Activated CD8-positive, alpha-beta T cell treated with anti-CD3 and anti-CD28 coated beads for 36 hours (primary cell): Measurements from ENCODE around the gene PSG3. TPM values are rescaled to one million over a fixed set of nuclear protein-coding genes. Genes with fewer than 3 reads are reported as not detected.
"Not testable (repeated sequence)": the region's sequence is repeated elsewhere in the genome, so short reads cannot be mapped to it uniquely, and the experiment has no call there.

Experiments
- ATAC-seq: fragments of 200-7000 bp; cut with Tn5 transposase; one replicate; pipeline ENCODE4 v1.10.0; 2021; ENCODE audit warnings: mild to moderate bottlenecking, moderate library complexity
- CTCF ChIA-PET: fragments of 350-600 bp; sonication (Branson Sonifier 250); formaldehyde crosslinking; loops from one replicate; lab custom pipeline; 2021; ENCODE audit warnings: antibody characterized with exemption; lab: Charles Lee
- POLR2A ChIA-PET: fragments of 350-600 bp; sonication (Branson Sonifier 250); formaldehyde crosslinking; loops from one replicate; lab custom pipeline; 2021; ENCODE audit warnings: antibody characterized with exemption; lab: Charles Lee
- DNase-seq: peaks from one replicate; pipeline ENCODE4 v3.0.0-alpha.2; 2020
- H3K27ac Mint-ChIP-seq: one replicate; pipeline ENCODE4 v1.8.0; 2021; ENCODE audit warnings: mild to moderate bottlenecking, mixed read lengths
- H3K27me3 Mint-ChIP-seq: one replicate; pipeline ENCODE4 v1.8.0; 2021; ENCODE audit warnings: mixed read lengths
- H3K36me3 Mint-ChIP-seq: one replicate; pipeline ENCODE4 v1.8.0; 2021; ENCODE audit warnings: low read depth, mixed read lengths
- H3K4me1 Mint-ChIP-seq: one replicate; pipeline ENCODE4 v1.8.0; 2021; ENCODE audit warnings: low read depth, mixed read lengths
- H3K4me3 Mint-ChIP-seq: one replicate; pipeline ENCODE4 v1.8.0; 2021; ENCODE audit warnings: mild to moderate bottlenecking, moderate library complexity, mixed read lengths
- H3K9me3 Mint-ChIP-seq: one replicate; pipeline ENCODE4 v1.8.0; 2021; ENCODE audit warnings: mixed read lengths
- intact Hi-C: fragments of 100-400 bp; cut with micrococcal nuclease; formaldehyde crosslinking; loops from one replicate; pipeline ENCODE4 v1.10.0; 2022
- total RNA-seq, 2 experiments: library from RNA; stranded (reverse); gene quantifications; one replicate each; pipeline ENCODE4 v1.2.3, GENCODE V29; 2021
- TF ChIP-seq, protein P1 (sequence below): fragments of 200-600 bp; IDR thresholded peaks from one replicate; pipeline ENCODE4 v1.8.0; 2022; ENCODE audit warnings: antibody characterized with exemption, mild to moderate bottlenecking

Gene PSG3
- total RNA-seq = not detected

DNA sequence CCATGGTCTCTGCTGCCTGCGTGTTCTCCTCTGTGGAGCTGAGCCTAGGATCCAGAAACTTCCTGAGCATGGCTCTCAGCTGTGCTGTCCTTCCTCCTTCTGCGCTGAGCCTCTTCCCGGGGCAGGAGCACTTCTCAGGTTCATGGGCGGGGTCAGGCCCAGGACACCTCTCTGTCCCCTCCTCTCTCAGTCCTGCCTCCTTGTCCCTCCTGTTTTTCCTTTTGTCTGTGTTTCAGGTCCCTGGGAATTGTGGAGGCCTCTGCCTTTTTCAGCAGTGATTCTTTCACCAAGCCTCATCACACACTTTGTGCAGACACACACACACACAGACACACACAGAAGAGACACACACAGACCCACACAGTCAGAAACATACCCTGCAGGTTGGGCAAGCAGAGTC is at the start of gene PSG3:
Gene PSG3, minus strand, starts transcription at position 101 of the 400 bp plus-strand sequence. Its CDS starts 97 bp downstream, at position 4.
- CTCF ChIA-PET, ATAC-seq, H3K4me1 Mint-ChIP-seq, H3K27ac Mint-ChIP-seq, H3K4me3 Mint-ChIP-seq, H3K9me3 Mint-ChIP-seq, DNase-seq, H3K36me3 Mint-ChIP-seq, intact Hi-C loops, H3K27me3 Mint-ChIP-seq, POLR2A ChIA-PET: not testable (repeated sequence)

DNA sequence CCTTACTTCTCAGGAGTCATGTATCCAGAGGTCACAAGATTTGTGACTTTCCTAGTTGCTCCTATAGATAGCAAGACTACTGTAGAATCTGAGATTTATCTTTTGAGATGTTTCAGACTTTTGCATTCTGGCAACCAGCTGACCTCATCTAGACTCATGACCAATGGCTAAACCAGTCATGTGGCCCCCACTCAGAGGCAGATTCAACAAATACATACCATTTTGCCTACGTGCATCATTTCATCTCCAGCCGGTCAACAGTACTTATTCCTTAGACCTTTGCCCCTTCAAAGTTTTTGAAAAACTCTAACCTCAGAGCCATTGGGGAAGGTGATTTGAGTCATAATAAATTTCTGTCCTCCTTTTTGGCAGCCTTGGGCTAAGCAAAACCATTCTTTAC is 48.5 kb upstream of the PSG3 start:
- H3K27me3 Mint-ChIP-seq, CTCF ChIA-PET, H3K27ac Mint-ChIP-seq, POLR2A ChIA-PET, H3K4me1 Mint-ChIP-seq, intact Hi-C loops, DNase-seq, H3K4me3 Mint-ChIP-seq, H3K36me3 Mint-ChIP-seq, ATAC-seq: not testable (repeated sequence)
- H3K9me3 Mint-ChIP-seq = peaks cover 11% of the 10 kb centered on the region

DNA sequence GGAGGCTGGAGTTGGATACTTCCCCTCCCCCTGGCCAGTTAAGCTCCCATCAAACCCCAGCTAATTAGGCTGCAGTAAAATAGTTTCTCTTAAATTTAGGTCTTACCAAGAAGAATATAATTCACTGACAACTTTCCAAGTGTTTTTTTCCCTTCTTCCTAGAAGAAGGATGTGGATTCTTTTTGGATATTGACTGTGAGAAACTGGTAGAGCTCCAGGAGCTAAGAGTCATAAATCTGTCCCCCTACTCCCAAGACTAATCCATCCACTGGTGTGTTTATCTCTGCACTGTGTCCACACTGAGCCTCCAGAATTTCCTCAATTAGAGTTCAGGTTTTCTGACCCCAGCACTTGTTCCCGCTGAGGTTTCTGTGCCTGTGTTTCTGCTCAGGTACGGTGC is 47.5 kb upstream of the PSG3 start:
- H3K36me3 Mint-ChIP-seq, H3K27ac Mint-ChIP-seq, H3K4me3 Mint-ChIP-seq, H3K9me3 Mint-ChIP-seq, ATAC-seq, POLR2A ChIA-PET, H3K4me1 Mint-ChIP-seq, CTCF ChIA-PET, intact Hi-C loops, H3K27me3 Mint-ChIP-seq, DNase-seq: not testable (repeated sequence)

DNA sequence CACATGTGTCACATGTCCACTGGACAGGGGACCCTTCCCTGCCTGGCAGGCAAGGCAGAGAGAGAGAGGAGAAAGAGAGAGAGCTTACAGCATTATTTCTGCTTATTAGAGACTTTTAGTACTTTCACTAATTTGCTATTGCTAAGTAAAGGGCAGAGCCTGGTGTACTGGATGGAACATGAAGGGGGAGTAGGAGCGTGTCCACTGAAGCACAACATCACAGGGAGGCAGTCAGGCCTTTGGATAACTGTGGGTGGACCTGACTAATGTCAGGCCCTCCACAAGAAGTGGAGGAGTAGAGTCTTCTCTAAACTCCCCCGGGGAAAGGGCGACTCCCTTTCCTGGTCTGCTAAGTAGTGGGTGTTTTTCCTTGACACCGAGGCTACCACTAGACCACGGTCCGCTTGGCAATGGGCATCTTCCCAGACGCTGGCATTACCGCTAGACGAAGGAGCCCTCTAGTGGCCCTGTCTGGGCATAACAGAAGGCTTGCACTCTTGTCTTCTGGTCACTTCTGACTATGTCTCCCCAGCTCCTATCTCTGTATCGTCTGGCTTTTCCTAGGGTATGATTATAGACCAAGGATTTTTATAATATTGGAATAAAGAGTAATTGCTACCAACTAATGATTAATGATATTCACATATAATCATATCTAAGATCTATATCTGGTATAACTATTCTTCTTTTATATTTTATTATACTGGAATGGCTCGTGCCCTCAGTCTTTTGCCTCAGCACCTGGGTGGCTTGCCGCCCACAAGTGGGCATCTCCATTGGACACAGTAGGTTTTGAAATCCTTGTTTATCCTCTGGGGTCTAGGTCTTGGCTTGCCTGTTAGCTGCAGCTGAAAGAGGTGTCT is 36.7 kb upstream of the PSG3 start:
- H3K4me3 Mint-ChIP-seq, POLR2A ChIA-PET, intact Hi-C loops, ATAC-seq, H3K27ac Mint-ChIP-seq, H3K4me1 Mint-ChIP-seq, H3K36me3 Mint-ChIP-seq, H3K9me3 Mint-ChIP-seq: not testable (repeated sequence)
- DNase-seq = peak; percentile 67
- H3K27me3 Mint-ChIP-seq = peaks cover 31% of the 10 kb centered on the region
- CTCF ChIA-PET = interaction anchor here (0.6 to 1.5 kb wide), 3 partner anchors 9 to 81 kb away, joined by 3 to 4 read pairs (median 3); no protein-coding TSS in a partner anchor
- TF ChIP-seq, protein P1, sequence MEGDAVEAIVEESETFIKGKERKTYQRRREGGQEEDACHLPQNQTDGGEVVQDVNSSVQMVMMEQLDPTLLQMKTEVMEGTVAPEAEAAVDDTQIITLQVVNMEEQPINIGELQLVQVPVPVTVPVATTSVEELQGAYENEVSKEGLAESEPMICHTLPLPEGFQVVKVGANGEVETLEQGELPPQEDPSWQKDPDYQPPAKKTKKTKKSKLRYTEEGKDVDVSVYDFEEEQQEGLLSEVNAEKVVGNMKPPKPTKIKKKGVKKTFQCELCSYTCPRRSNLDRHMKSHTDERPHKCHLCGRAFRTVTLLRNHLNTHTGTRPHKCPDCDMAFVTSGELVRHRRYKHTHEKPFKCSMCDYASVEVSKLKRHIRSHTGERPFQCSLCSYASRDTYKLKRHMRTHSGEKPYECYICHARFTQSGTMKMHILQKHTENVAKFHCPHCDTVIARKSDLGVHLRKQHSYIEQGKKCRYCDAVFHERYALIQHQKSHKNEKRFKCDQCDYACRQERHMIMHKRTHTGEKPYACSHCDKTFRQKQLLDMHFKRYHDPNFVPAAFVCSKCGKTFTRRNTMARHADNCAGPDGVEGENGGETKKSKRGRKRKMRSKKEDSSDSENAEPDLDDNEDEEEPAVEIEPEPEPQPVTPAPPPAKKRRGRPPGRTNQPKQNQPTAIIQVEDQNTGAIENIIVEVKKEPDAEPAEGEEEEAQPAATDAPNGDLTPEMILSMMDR = peak; percentile 77

DNA sequence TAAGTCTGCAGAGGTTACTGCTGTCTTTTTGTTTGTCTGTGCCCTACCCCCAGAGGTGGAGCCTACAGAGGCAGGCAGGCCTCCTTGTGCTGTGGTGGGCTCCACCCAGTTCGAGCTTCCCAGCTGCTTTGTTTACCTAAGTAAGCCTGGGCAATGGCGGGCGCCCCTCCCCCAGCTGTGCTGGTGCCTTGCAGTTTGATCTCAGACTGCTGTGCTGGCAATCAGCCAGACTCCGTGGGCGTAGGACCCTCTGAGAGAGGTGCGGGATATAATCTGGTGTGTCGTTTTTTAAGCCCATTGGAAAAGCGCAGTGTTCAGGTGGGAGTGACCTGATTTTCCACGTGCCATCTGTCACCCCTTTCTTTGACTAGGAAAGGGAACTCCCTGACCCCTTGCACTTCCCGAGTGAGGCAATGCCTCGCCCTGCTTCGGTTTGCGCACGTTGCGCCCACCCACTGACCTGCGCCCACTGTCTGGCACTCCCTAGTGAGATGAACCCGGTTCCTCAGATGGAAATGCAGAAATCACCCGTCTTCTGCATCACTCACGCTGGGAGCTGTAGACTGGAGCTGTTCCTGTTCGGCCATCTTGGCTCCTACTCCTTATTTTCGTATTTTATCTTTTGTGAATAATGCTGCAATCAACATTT is 34.4 kb upstream of the PSG3 start:
- H3K36me3 Mint-ChIP-seq, H3K4me3 Mint-ChIP-seq, DNase-seq, H3K4me1 Mint-ChIP-seq, intact Hi-C loops, POLR2A ChIA-PET, CTCF ChIA-PET, ATAC-seq, H3K9me3 Mint-ChIP-seq, H3K27ac Mint-ChIP-seq: not testable (repeated sequence)
- H3K27me3 Mint-ChIP-seq = peaks cover 27% of the 10 kb centered on the region

DNA sequence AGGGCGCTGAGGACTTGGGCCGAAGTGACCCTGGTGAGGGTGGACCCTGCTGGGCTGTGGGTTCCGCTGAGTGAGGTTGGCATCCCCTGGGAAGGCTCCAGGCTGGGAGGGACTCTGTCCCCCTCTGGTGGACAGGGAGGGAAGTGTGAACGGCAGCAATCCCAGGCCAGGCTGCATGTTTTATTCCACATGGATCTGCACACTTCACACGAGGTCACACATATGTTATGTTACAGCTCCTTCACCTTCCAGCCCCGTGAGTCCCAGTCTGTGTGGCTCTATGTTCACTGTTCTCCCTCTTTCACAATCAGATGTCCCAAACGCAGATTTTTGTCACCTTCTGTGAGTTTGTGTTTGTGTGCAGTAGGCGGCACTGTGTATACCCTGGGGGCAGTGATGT is 27.0 kb upstream of the PSG3 start:
- intact Hi-C loops, H3K27ac Mint-ChIP-seq, H3K36me3 Mint-ChIP-seq, H3K9me3 Mint-ChIP-seq, ATAC-seq, DNase-seq, H3K4me3 Mint-ChIP-seq, POLR2A ChIA-PET, H3K4me1 Mint-ChIP-seq: not testable (repeated sequence)
- TF ChIP-seq, protein P1 = peak; percentile 48
- CTCF ChIA-PET = interaction anchor here (1.0 kb wide), 1 partner anchor 10 kb away, joined by 3 read pairs; no protein-coding TSS in a partner anchor
- H3K27me3 Mint-ChIP-seq = peaks cover 12% of the 10 kb centered on the region

DNA sequence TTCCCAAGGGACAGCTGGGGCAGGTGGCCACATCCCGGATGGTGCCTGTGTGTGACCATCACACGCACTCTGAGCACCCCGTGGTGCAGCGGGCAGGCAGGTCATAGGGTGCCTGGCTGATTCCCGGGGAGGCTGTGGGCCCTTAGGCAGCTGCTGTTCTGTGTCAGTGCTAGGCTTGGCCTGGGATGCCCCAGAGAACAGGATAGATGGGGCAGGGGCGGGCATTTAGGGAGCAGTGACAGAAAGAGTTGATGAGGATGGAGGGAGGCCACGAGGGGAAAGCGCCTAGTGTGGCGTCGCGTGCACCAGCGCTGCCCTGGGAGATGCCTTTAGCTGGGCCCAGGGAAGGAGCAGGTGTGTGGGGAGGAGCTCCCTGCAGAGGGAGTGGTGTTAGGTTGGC is 26.6 kb upstream of the PSG3 start:
- POLR2A ChIA-PET, H3K36me3 Mint-ChIP-seq, H3K27ac Mint-ChIP-seq, H3K9me3 Mint-ChIP-seq, ATAC-seq, intact Hi-C loops, H3K4me3 Mint-ChIP-seq, DNase-seq, CTCF ChIA-PET, H3K4me1 Mint-ChIP-seq: not testable (repeated sequence)
- peaks cover 12% of the 10 kb centered on the region for H3K27me3 Mint-ChIP-seq
